ENCODE results near the gene COTL1.

COTL1 gene

GRCh38 chr16:84547546-84548061, 70.3 kb downstream of the COTL1 start:
- DNase-seq = peak; percentile 45

- DNase-seq = no peak
Measured at GRCh38 chr16:84546669-84547545, 71.0 kb downstream of the COTL1 start.

GRCh38 chr16:84545114-84545737, 72.7 kb downstream of the COTL1 start:
- DNase-seq = no peak

GRCh38 chr16:84544031-84544773, 73.7 kb downstream of the COTL1 start:
- DNase-seq = no peak

- no peak for DNase-seq
Measured at GRCh38 chr16:84543253-84543652, 74.6 kb downstream of the COTL1 start.

GRCh38 chr16:84541999-84542817, 75.7 kb downstream of the COTL1 start:
- no peak for DNase-seq

- DNase-seq = no peak
Measured at GRCh38 chr16:84540194-84540593, 77.7 kb downstream of the COTL1 start.

- no peak for DNase-seq
Measured at GRCh38 chr16:84538222-84538840, 79.5 kb downstream of the COTL1 start.

GRCh38 chr16:84537491-84538151, 80.3 kb downstream of the COTL1 start:
- DNase-seq = no peak

- DNase-seq = no peak
Measured at GRCh38 chr16:84535851-84536250, 82.0 kb downstream of the COTL1 start.

- DNase-seq = no peak
Measured at GRCh38 chr16:84535408-84535807, 82.5 kb downstream of the COTL1 start.

- DNase-seq = no peak
Measured at GRCh38 chr16:84534815-84535214, 83.1 kb downstream of the COTL1 start.

- DNase-seq = no peak
Measured at GRCh38 chr16:84532855-84533486, 84.9 kb downstream of the COTL1 start.

- no peak for DNase-seq
Measured at GRCh38 chr16:84532291-84532724, 85.6 kb downstream of the COTL1 start.

GRCh38 chr16:84531671-84532111, 86.2 kb downstream of the COTL1 start:
- DNase-seq = no peak

- DNase-seq = no peak
Measured at GRCh38 chr16:84530590-84530989, 87.3 kb downstream of the COTL1 start.

- DNase-seq = no peak
Measured at GRCh38 chr16:84529607-84530006, 88.3 kb downstream of the COTL1 start.

GRCh38 chr16:84528322-84528721, 89.6 kb downstream of the COTL1 start:
- DNase-seq = no peak

GRCh38 chr16:84527532-84528269, 90.2 kb downstream of the COTL1 start:
- no peak for DNase-seq
